Brain microvascular endothelial cell (primary cell): ENCODE results near the gene ALMS1.
A peak's percentile ranks its signal among the peaks of the same experiment; 100 is the strongest.
"Not testable (repeated sequence)": the region's sequence is repeated elsewhere in the genome, so short reads cannot be mapped to it uniquely, and the experiment has no call there.

ENCODE experiments used
- DNase-seq: peaks from one replicate; pipeline ENCODE4 v3.0.0-alpha.2; 2020
- H3K27ac ChIP-seq: fragments of 250-450 bp; sonication (Bioruptor Pico); 2 replicates; pipeline ENCODE4 v1.5.1; 2020; ENCODE audit warnings: mild to moderate bottlenecking, moderate library complexity
- H3K27me3 ChIP-seq: fragments of 250-450 bp; sonication (Bioruptor Pico); replicated peaks from 2 replicates; pipeline ENCODE4 v1.5.1; 2020; ENCODE audit warnings: mild to moderate bottlenecking
- H3K36me3 ChIP-seq: fragments of 250-450 bp; sonication (Bioruptor Pico); replicated peaks from 2 replicates; pipeline ENCODE4 v1.5.1; 2020; ENCODE audit warnings: mild to moderate bottlenecking
- H3K4me3 ChIP-seq: 2 replicates; pipeline ENCODE4 v1.5.1; 2011; ENCODE audit warnings: low read depth, mild to moderate bottlenecking, control low read depth, low read length, moderate library complexity
- in situ Hi-C: cut with HindIII; loops from 2 replicates; pipeline ENCODE4 v1.10.0; 2017; ENCODE audit warnings: low sequenced_read_pairs, low pct_ligation_motif_present
- TF ChIP-seq, protein P1 (sequence below): IDR thresholded peaks from 2 replicates; pipeline ENCODE4 v1.5.1; 2011; ENCODE audit warnings: low read depth, mild to moderate bottlenecking, moderate library complexity, low read length, control low read depth, inconsistent platforms; ENCODE audit errors: missing control alignments

ALMS1 gene

DNA sequence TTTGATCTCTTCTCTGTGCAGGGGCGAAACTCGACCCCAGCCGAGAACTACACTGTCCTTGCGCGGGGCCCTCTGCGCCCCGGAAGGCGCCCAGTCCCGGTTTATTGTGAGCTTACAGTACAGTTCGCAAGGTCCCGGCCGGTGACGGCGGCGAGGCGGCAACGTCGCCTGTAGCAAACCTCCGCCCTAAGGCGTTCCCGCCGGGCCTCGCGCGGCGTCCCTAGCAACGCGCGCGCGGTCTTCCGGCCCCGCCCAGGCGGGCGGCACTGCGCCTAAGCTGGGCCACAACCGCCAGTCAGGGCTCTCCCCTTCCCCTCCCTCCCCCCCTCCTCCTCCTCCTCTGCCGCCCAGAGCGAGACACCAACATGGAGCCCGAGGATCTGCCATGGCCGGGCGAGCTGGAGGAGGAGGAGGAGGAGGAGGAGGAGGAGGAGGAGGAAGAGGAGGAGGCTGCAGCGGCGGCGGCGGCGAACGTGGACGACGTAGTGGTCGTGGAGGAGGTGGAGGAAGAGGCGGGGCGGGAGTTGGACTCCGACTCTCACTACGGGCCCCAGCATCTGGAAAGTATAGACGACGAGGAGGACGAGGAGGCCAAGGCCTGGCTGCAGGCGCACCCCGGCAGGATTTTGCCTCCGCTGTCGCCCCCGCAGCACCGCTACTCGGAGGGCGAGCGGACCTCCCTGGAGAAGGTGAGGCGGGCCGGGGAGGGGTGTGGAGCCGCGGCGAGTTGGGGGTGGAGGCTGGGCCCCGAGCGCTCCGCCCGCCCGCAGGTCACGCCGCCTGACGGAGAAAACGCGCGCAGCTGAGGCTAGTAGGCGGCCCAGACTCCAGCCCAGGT, at the start of gene ALMS1:
ALMS1 (plus strand) TSS at position 333 of the 838 bp plus-strand sequence; CDS start at position 366, 33 bp downstream.
- Histone ChIP-seq H3K27me3 (no peaks in the 10 kb centered on the region), H3K36me3 (no peaks in the 10 kb centered on the region), H3K4me3 (peak within 1 kb of the TSS; percentile 91), H3K27ac (peak within 1 kb of the TSS; percentile 57)
- in situ Hi-C loops, result no loop called here
- peak; percentile 74 for DNase-seq
- TF ChIP-seq, protein P1, sequence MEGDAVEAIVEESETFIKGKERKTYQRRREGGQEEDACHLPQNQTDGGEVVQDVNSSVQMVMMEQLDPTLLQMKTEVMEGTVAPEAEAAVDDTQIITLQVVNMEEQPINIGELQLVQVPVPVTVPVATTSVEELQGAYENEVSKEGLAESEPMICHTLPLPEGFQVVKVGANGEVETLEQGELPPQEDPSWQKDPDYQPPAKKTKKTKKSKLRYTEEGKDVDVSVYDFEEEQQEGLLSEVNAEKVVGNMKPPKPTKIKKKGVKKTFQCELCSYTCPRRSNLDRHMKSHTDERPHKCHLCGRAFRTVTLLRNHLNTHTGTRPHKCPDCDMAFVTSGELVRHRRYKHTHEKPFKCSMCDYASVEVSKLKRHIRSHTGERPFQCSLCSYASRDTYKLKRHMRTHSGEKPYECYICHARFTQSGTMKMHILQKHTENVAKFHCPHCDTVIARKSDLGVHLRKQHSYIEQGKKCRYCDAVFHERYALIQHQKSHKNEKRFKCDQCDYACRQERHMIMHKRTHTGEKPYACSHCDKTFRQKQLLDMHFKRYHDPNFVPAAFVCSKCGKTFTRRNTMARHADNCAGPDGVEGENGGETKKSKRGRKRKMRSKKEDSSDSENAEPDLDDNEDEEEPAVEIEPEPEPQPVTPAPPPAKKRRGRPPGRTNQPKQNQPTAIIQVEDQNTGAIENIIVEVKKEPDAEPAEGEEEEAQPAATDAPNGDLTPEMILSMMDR, result peak; percentile 18

DNA sequence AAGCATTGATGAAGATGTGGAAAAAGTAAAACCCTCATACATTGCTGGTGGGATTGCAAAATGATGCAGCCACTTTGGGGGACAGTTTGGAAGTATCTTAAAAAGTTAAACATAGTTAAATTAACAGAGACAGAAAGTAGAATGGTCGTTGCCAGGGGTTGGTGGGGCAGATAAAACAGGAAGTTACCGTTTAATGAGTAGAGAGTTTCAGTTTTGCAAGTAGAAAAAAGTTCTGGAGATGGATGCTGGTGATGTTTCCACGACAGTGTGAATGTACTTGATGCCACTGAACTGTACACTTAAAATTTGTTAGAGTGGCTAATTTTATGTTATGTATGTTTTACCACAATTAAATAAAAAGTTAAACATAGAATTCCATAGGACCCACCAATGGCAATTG, 47.8 kb upstream of the ALMS1 start:
- Histone ChIP-seq H3K36me3 (no peaks in the 10 kb centered on the region), H3K4me3 (no peak overlapping the region), H3K27ac (no peak overlapping the region), H3K27me3 (no peaks in the 10 kb centered on the region)
- in situ Hi-C loops, result no loop called here
- TF ChIP-seq, protein P1, result no peak
- no peak for DNase-seq

DNA sequence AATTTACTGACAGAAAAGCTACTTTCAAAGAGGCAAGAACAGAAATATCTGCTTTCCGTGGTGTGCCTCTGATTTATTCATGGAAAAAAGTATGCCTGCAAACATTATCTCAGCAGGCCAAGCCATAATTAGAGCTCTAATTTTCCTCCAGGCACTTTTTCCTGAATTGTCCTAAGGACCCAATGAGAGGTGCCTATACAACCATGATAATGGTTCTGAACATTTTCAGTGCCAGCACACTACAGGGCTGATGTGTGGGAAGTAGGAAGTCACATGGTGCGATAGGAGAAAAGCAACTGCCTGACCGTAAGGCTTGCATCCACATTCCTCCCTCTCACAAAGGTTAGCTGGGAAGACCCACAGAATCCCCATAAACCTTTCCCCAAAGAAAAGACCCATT, 46.4 kb upstream of the ALMS1 start:
- Histone ChIP-seq H3K4me3 (no peak overlapping the region), H3K27me3 (no peaks in the 10 kb centered on the region), H3K27ac (no peak overlapping the region), H3K36me3 (no peaks in the 10 kb centered on the region)
- in situ Hi-C loops, result no loop called here
- no peak for DNase-seq
- TF ChIP-seq, protein P1, result no peak

- H3K27me3 ChIP-seq, result no peaks in the 10 kb centered on the region
- H3K4me3 ChIP-seq, result no peak overlapping the region
- H3K36me3 ChIP-seq, result no peaks in the 10 kb centered on the region
- TF ChIP-seq, protein P1, result no peak
- in situ Hi-C loops, result no loop called here
- DNase-seq, result no peak
- no peak overlapping the region for H3K27ac ChIP-seq
These were observed 44.6 kb upstream of the ALMS1 start for GRCh38 chr2:73341039-73341438.

DNA sequence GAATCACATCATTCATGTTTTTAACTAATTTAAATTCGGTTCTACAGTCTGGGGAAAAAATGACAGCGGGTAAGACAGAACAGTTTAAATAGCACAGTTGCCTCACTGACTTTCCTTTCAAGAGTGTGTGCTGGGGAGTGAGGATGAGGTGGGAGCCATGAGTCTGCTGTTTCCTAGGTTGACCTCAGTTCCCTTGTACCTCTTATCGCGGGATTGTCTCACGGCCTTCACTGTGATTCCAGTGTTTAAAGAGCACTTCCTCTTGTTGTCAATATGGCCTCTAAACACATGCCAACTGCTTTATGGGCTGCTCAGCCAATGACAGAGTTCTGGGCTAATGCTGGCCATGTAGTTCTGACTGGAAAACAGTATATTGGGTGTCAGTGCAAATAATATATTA, 41.6 kb upstream of the ALMS1 start:
- no peak overlapping the region for H3K27ac ChIP-seq
- in situ Hi-C loops, result no loop called here
- no peaks in the 10 kb centered on the region for H3K36me3 ChIP-seq
- no peak overlapping the region for H3K4me3 ChIP-seq
- TF ChIP-seq, protein P1, result no peak
- no peak for DNase-seq
- H3K27me3 ChIP-seq, result no peaks in the 10 kb centered on the region

DNA sequence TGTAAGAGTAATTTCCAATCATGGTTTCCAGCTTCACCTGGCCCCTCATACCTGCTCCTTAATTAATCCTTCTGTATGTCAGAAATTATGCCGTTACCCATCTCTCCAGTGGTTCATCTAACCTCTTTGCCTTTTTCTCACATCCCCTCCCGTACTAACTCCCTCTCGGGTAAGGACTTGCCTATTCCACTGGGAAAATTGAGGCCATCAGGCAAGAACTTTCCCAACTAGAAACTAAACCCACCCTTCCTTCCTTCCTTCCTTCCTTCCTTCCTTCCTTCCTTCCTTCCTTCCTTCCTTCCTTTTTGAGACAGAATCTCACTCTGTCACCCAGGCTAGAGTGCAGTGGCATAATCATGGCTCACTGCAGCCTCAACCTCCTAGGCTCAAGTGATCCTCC, 40.9 kb upstream of the ALMS1 start:
- in situ Hi-C loops, H3K27ac ChIP-seq, H3K4me3 ChIP-seq, H3K36me3 ChIP-seq, H3K27me3 ChIP-seq, DNase-seq: not testable (repeated sequence)
